GM23338 (cell line): ENCODE results near the gene NPAS3.

Experiments
- CREB1 ChIP-seq: fragments of 250-450 bp; sonication (Bioruptor Pico); IDR thresholded peaks from 2 replicates; pipeline ENCODE4 v1.5.0; 2020; ENCODE audit warnings: low read depth, mild to moderate bottlenecking, moderate library complexity
- CTCF ChIP-seq, 2 experiments: fragments of 200-600 bp in 1 of 2; sonication (generic) in 1 of 2; conservative IDR thresholded peaks; 2 replicates each; pipeline versions ENCODE4 v1.5.1 to v1.6.1; 2016 to 2017; ENCODE audit warnings: antibody characterized with exemption in 2 of 2, low read depth in 2 of 2, mild to moderate bottlenecking in 2 of 2, moderate library complexity in 1 of 2
- EZH2 ChIP-seq: fragments of 200-600 bp; sonication (generic); IDR thresholded peaks from one replicate; pipeline ENCODE4 v1.8.0; 2017; ENCODE audit warnings: antibody characterized with exemption, mild to moderate bottlenecking, low read depth; ENCODE audit not compliant: unreplicated experiment
- EZH2phosphoT487 ChIP-seq: fragments of 200-600 bp; sonication (generic); IDR thresholded peaks from one replicate; pipeline ENCODE4 v1.8.1; 2018; ENCODE audit warnings: antibody characterized with exemption; ENCODE audit not compliant: unreplicated experiment
- JUNB ChIP-seq: IDR thresholded peaks from one replicate; pipeline ENCODE4 v1.6.1; 2016; ENCODE audit warnings: antibody characterized with exemption; ENCODE audit not compliant: unreplicated experiment
- NANOG ChIP-seq: IDR thresholded peaks from 2 replicates; pipeline ENCODE4 v1.6.1; 2016; ENCODE audit warnings: antibody characterized with exemption, borderline replicate concordance
- POLR2AphosphoS5 ChIP-seq: IDR thresholded peaks from 2 replicates; pipeline ENCODE4 v1.6.1; 2016; ENCODE audit warnings: antibody characterized with exemption, low read depth
- REST ChIP-seq: IDR thresholded peaks from one replicate; pipeline ENCODE4 v1.6.1; 2018; ENCODE audit warnings: antibody characterized with exemption; ENCODE audit not compliant: unreplicated experiment
- ZNF331 ChIP-seq: fragments of 250-450 bp; sonication (Bioruptor Pico); IDR thresholded peaks from 2 replicates; pipeline ENCODE4 v1.5.0; 2020; ENCODE audit warnings: low read depth, mild to moderate bottlenecking, moderate library complexity
- TF ChIP-seq, protein P1 (sequence below): fragments of 250-450 bp; sonication (Bioruptor Pico); IDR thresholded peaks from 2 replicates; pipeline ENCODE4 v1.5.0; 2020; ENCODE audit warnings: mild to moderate bottlenecking, moderate library complexity

DNA sequence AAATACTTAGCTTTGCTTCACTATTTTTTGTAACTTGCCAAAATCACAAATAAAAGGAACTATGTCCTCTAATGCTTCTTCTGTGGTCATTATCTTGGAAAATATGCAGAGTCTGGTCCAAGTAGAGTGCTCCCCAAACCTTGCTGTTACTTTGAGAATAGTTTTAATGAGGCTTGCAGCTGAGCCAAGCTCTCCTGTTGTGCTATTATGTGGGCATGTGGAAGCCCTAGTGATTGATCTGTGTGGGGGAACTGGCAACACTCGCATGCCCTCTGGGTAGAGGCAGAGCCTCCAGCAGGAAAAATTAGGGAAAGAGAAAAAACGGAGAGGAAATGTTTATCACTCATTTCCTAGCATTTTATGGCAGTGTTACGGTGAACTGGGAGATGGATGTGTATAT lies 539.1 kb downstream of the NPAS3 start:
- TF ChIP-seq CTCF (conservative IDR thresholded peaks at IDR 0.05; ENCODE audit: low read depth in 2 of 2) (no peak), POLR2AphosphoS5 (no peak), EZH2 (no peak), CREB1 (CRISPR knock-in tag) (no peak), NANOG (no peak), ZNF331 (no peak), EZH2phosphoT487 (no peak), REST (no peak), JUNB (no peak)
- TF ChIP-seq, protein P1, sequence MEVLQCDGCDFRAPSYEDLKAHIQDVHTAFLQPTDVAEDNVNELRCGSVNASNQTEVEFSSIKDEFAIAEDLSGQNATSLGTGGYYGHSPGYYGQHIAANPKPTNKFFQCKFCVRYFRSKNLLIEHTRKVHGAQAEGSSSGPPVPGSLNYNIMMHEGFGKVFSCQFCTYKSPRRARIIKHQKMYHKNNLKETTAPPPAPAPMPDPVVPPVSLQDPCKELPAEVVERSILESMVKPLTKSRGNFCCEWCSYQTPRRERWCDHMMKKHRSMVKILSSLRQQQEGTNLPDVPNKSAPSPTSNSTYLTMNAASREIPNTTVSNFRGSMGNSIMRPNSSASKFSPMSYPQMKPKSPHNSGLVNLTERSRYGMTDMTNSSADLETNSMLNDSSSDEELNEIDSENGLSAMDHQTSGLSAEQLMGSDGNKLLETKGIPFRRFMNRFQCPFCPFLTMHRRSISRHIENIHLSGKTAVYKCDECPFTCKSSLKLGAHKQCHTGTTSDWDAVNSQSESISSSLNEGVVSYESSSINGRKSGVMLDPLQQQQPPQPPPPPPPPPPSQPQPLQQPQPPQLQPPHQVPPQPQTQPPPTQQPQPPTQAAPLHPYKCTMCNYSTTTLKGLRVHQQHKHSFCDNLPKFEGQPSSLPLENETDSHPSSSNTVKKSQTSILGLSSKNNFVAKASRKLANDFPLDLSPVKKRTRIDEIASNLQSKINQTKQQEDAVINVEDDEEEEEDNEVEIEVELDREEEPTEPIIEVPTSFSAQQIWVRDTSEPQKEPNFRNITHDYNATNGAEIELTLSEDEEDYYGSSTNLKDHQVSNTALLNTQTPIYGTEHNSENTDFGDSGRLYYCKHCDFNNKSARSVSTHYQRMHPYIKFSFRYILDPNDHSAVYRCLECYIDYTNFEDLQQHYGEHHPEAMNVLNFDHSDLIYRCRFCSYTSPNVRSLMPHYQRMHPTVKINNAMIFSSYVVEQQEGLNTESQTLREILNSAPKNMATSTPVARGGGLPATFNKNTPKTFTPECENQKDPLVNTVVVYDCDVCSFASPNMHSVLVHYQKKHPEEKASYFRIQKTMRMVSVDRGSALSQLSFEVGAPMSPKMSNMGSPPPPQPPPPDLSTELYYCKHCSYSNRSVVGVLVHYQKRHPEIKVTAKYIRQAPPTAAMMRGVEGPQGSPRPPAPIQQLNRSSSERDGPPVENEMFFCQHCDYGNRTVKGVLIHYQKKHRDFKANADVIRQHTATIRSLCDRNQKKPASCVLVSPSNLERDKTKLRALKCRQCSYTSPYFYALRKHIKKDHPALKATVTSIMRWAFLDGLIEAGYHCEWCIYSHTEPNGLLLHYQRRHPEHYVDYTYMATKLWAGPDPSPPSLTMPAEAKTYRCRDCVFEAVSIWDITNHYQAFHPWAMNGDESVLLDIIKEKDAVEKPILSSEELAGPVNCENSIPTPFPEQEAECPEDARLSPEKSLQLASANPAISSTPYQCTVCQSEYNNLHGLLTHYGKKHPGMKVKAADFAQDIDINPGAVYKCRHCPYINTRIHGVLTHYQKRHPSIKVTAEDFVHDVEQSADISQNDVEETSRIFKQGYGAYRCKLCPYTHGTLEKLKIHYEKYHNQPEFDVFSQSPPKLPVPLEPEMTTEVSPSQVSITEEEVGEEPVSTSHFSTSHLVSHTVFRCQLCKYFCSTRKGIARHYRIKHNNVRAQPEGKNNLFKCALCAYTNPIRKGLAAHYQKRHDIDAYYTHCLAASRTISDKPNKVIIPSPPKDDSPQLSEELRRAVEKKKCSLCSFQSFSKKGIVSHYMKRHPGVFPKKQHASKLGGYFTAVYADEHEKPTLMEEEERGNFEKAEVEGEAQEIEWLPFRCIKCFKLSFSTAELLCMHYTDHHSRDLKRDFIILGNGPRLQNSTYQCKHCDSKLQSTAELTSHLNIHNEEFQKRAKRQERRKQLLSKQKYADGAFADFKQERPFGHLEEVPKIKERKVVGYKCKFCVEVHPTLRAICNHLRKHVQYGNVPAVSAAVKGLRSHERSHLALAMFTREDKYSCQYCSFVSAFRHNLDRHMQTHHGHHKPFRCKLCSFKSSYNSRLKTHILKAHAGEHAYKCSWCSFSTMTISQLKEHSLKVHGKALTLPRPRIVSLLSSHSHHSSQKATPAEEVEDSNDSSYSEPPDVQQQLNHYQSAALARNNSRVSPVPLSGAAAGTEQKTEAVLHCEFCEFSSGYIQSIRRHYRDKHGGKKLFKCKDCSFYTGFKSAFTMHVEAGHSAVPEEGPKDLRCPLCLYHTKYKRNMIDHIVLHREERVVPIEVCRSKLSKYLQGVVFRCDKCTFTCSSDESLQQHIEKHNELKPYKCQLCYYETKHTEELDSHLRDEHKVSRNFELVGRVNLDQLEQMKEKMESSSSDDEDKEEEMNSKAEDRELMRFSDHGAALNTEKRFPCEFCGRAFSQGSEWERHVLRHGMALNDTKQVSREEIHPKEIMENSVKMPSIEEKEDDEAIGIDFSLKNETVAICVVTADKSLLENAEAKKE = no peak
